OCI-LY1 (cell line): ENCODE results near the gene DTHD1.

Source experiments
- H2AFZ ChIP-seq: fragments of 200-600 bp; sonication (generic), shearing (Covaris generic); 2 replicates; pipeline ENCODE4 v1.6.0; 2014; ENCODE audit warnings: antibody characterized with exemption, mild to moderate bottlenecking, low read length
- H3F3A ChIP-seq: fragments of 200-600 bp; sonication (generic), shearing (Covaris generic); 2 replicates; pipeline ENCODE4 v1.6.0; 2014; ENCODE audit warnings: mild to moderate bottlenecking, antibody characterized with exemption, low read length, moderate library complexity; ENCODE audit not compliant: insufficient read depth
- H3K27ac ChIP-seq: fragments of 200-600 bp; sonication (generic); 2 replicates; pipeline ENCODE4 v1.5.1; 2014; ENCODE audit warnings: low read length, mixed run types, mild to moderate bottlenecking, low read depth; ENCODE audit not compliant: poor library complexity, severe bottlenecking
- H3K27me3 ChIP-seq: fragments of 200-600 bp; sonication (generic); 2 replicates; pipeline ENCODE4 v1.6.0; 2014; ENCODE audit warnings: antibody characterized with exemption, mild to moderate bottlenecking, low read length, moderate library complexity; ENCODE audit not compliant: insufficient read depth
- H3K36me3 ChIP-seq: fragments of 200-600 bp; sonication (generic); 2 replicates; pipeline ENCODE4 v1.6.1; 2014; ENCODE audit warnings: mild to moderate bottlenecking, antibody characterized with exemption, low read length, moderate library complexity, mixed read lengths; ENCODE audit not compliant: insufficient read depth
- H3K4me1 ChIP-seq: fragments of 200-600 bp; sonication (generic); 2 replicates; pipeline ENCODE4 v1.5.1; 2014; ENCODE audit warnings: mild to moderate bottlenecking, low read length, moderate library complexity; ENCODE audit not compliant: insufficient read depth, severe bottlenecking
- H3K4me2 ChIP-seq: fragments of 200-600 bp; sonication (generic), shearing (Covaris generic); 2 replicates; pipeline ENCODE4 v1.6.1; 2014; ENCODE audit warnings: low read length
- H3K4me3 ChIP-seq: fragments of 200-600 bp; sonication (generic); 2 replicates; pipeline ENCODE4 v1.5.1; 2014; ENCODE audit warnings: low read length, low read depth, mild to moderate bottlenecking, mixed read lengths; ENCODE audit not compliant: poor library complexity, severe bottlenecking
- H3K79me2 ChIP-seq: fragments of 200-600 bp; shearing (Covaris generic); 2 replicates; pipeline ENCODE4 v1.6.1; 2016; ENCODE audit warnings: mixed run types, low read length, mixed read lengths; ENCODE audit not compliant: insufficient read depth
- H3K9ac ChIP-seq: fragments of 200-600 bp; sonication (generic), shearing (Covaris generic); 2 replicates; pipeline ENCODE4 v1.6.1; 2014; ENCODE audit warnings: mild to moderate bottlenecking, low read length, mixed read lengths
- H3K9me2 ChIP-seq: fragments of 200-600 bp; sonication (generic), shearing (Covaris generic); 2 replicates; pipeline ENCODE4 v1.6.1; 2014; ENCODE audit warnings: low read depth, mild to moderate bottlenecking, low read length, mixed read lengths
- H3K9me3 ChIP-seq: fragments of 200-600 bp; shearing (Covaris generic); 2 replicates; pipeline ENCODE4 v1.6.1; 2014; ENCODE audit warnings: low read length, mixed read lengths
- H4K20me1 ChIP-seq: fragments of 200-600 bp; sonication (generic), shearing (Covaris generic); 2 replicates; pipeline ENCODE4 v1.6.0; 2016; ENCODE audit warnings: mild to moderate bottlenecking, low read length; ENCODE audit not compliant: insufficient read depth
- CTCF ChIP-seq: fragments of 200-600 bp; sonication (generic), shearing (Covaris generic); IDR thresholded peaks from 2 replicates; pipeline ENCODE4 v1.5.1; 2017; ENCODE audit warnings: mild to moderate bottlenecking, antibody characterized with exemption, low read length, moderate library complexity, mixed read lengths
- EZH2 ChIP-seq: fragments of 200-600 bp; sonication (generic), shearing (Covaris generic); IDR thresholded peaks from 2 replicates; pipeline ENCODE4 v1.8.0; 2017; ENCODE audit warnings: borderline replicate concordance, mixed run types, mild to moderate bottlenecking, antibody characterized with exemption, low read length, moderate library complexity, mixed read lengths

DTHD1 gene

GRCh38 chr4:36303426-36304137 is 22.2 kb downstream of the DTHD1 start:
- TF ChIP-seq CTCF (no peak), EZH2 (no peak)
- H3F3A ChIP-seq = no peaks in the 10 kb centered on the region
- H3K4me2 ChIP-seq = no peak overlapping the region
- no peak overlapping the region for H3K4me3 ChIP-seq
- H3K9me2 ChIP-seq = no peaks in the 10 kb centered on the region
- peaks cover 27% of the 10 kb centered on the region for H3K4me1 ChIP-seq
- H3K27ac ChIP-seq = no peak overlapping the region
- no peaks in the 10 kb centered on the region for H4K20me1 ChIP-seq
- no peak overlapping the region for H3K9ac ChIP-seq
- no peaks in the 10 kb centered on the region for H3K9me3 ChIP-seq
- no peaks in the 10 kb centered on the region for H3K79me2 ChIP-seq
- H3K36me3 ChIP-seq = no peaks in the 10 kb centered on the region
- H2AFZ ChIP-seq = no peak overlapping the region
- no peaks in the 10 kb centered on the region for H3K27me3 ChIP-seq

GRCh38 chr4:36304138-36304681 is 22.8 kb downstream of the DTHD1 start:
- TF ChIP-seq EZH2 (no peak), CTCF (no peak)
- Histone ChIP-seq H4K20me1 (no peaks in the 10 kb centered on the region), H3K4me2 (no peak overlapping the region), H3K79me2 (no peaks in the 10 kb centered on the region), H3K9ac (no peak overlapping the region), H3K9me3 (no peaks in the 10 kb centered on the region), H2AFZ (no peak overlapping the region), H3F3A (no peaks in the 10 kb centered on the region), H3K4me3 (no peak overlapping the region), H3K27ac (no peak overlapping the region), H3K27me3 (no peaks in the 10 kb centered on the region), H3K9me2 (no peaks in the 10 kb centered on the region), H3K36me3 (no peaks in the 10 kb centered on the region), H3K4me1 (peaks cover 27% of the 10 kb centered on the region)

- Histone ChIP-seq H3K79me2 (no peaks in the 10 kb centered on the region), H3K4me2 (no peak overlapping the region), H3K27ac (no peak overlapping the region)
Measured at GRCh38 chr4:36308150-36308549, 26.7 kb downstream of the DTHD1 start.

More at GRCh38 chr4:36308150-36308549, 26.7 kb downstream of the DTHD1 start:
- Histone ChIP-seq H3K27me3 (no peaks in the 10 kb centered on the region), H3F3A (no peaks in the 10 kb centered on the region), H4K20me1 (no peaks in the 10 kb centered on the region), H3K4me1 (peaks cover 53% of the 10 kb centered on the region), H3K36me3 (no peaks in the 10 kb centered on the region), H3K9me2 (no peaks in the 10 kb centered on the region), H3K9ac (no peak overlapping the region), H3K9me3 (no peaks in the 10 kb centered on the region), H2AFZ (no peak overlapping the region), H3K4me3 (no peak overlapping the region)
- TF ChIP-seq EZH2 = no peak
- no peak for TF ChIP-seq CTCF
